ENCODE measurements around the gene ADH5.
"Not testable (repeated sequence)": the region's sequence is repeated elsewhere in the genome, so short reads cannot be mapped to it uniquely, and the experiment has no call there.

ADH5 gene

GRCh38 chr4:99088481-99089365 is at the start of gene ADH5:
Gene ADH5, minus strand, starts transcription at chr4:99088788. Its CDS starts 88 bp downstream, at chr4:99088700.
- peak; percentile 87 to 93 (median 90) for DNase-seq

DNA sequence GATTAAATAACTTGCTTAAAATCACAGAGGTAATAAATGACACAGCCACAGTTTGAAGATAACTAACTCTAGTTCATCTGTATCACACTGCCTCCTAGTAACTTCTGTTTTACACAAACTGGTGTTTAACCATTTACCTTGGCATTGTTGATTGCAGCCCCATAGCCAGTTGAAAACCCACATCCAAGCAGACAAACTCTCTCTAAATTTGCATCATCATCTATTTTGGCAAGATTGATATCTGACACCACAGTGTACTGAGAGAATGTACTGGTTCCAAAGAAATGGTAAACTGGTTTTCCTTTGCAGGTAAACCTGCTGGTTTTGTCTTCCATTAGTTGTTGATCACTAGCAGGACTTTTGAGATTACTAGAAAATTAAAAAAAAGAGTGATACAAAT is 47.7 kb upstream of the ADH5 start:
- DNase-seq: no peak

DNA sequence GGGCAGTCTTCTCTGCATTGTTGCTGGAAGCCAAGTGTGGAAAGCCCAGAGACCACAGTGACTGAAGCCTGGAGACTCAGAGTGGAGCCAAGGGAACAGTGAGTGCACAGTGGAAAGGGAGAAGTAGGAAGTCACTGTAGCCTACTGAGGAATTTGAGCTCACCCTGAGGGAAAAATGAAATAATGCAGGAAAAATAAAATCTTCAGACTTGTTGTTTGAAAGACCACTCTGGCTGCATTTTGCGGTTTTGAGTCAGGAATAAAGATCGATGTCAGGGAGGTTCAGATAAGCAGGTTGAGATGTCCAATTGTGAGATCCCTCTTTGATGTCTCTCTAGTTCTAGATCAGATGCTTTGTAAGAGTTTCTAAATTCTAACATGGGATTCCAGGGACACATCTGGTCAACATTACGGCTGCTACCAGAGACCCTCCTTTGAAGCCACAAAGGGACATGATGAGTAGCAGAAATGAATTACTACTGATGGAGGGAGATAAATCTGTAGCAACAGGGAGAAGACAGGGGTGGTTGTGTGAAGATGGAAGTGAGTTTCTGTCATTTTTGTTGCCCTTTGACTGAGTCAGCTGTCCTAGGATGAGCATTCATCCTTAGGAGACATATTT is 47.1 kb upstream of the ADH5 start:
- DNase-seq: no peak

- DNase-seq: no peak
Observed at GRCh38 chr4:99134586-99134985, 46.0 kb upstream of the ADH5 start.

DNA sequence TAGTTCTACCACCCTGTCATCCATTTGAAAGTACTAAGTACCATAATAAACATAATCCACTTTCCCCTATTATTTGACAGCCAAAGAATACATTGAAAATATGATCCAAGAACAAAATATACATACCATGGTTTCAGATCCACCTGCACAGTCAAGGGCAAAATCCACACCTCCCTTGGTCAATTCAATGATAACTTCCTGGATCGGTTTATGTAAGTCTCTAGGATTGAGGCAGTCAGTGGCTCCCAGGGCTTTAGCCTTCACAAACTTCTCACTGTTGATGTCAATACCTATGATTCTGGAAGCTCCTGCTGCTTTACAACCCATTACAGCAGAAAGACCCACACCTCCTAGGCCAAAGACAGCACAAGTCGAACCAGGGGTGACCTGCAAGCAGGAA is 42.8 kb upstream of the ADH5 start:
- DNase-seq: no peak

GRCh38 chr4:99126376-99126775 is 37.8 kb upstream of the ADH5 start:
- DNase-seq: no peak

- DNase-seq: no peak
Observed at GRCh38 chr4:99121008-99121407, 32.4 kb upstream of the ADH5 start.

DNA sequence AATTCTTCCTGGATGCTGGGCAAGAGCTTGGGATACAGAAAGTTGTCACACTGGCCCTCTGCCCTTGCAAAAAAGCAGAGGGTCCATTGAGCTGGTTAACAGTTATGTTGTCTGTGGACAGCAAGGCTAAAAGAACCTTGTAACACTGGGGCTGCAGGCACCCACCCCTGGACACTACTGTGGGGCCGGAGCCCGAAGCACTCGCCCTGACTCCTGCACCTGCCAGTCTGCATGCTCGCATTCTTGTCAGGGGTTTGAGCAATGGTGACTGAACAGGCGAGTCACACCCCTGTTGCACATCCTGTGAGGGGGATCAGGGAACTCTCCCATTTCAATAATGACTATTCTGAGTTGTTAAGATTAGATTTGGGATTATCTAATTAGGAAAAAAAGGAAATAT is 31.9 kb upstream of the ADH5 start:
- DNase-seq: no peak

- DNase-seq: no peak
Observed at GRCh38 chr4:99117876-99118693, 29.5 kb upstream of the ADH5 start.

GRCh38 chr4:99117122-99117841 is 28.7 kb upstream of the ADH5 start:
- not testable (repeated sequence) for DNase-seq

DNA sequence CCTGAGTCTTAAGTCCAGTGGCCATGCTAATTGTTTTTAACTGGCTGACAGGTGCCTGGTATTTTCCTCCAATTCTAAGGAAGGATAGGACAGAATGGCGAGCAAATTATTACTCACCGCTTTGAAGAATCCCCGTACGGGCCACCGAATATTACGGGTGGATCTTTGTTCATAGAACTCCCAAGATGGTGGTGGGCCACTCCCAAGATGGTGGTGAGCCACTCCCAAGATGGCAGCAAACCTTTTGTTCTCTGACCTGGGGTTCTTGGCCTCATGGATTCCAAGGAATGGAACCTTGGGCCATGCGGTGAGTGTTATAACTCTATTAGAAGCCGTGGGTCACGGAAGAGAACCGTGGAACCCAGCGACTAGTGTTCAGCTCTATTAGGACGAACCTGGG is 20.7 kb upstream of the ADH5 start:
- DNase-seq: not testable (repeated sequence)

DNA sequence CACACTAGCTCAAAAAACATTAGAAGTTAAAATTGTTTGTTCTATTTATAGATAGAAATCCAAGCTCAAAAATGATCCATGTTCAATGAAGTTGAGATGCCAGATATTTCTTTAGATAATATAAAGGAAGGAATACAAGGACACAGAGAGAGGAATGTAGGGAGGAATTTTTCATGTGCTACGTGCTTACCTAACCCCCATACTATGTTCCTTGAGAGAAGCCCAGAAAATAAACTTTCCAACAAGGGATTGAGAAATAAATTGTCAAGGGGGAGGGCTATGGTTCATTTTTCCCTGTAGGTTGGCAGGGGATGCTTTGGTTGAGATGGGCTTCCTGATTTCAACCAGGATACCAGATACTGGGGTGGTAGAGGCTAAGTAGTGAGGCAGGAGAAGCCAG is 15.6 kb upstream of the ADH5 start:
- no peak for DNase-seq

DNA sequence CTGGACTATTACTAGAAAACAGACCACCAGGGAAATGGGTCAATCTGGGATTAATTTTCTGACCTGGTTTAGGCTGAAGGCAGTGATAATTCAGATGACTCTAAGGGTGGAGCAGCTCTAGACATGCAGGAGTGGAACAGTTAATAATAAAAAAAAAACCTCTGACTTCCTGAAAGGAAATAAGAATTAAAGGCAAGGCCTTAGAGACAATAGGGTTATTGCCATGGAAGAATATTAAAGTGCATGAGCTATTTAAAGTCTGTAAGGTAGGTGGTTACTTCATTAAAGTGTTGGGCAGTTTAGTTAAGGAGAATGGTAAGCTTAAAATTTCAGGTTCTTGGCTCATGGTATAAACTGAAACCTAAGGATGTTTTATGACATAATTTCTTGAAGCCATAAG is 14.6 kb upstream of the ADH5 start:
- DNase-seq: no peak

DNA sequence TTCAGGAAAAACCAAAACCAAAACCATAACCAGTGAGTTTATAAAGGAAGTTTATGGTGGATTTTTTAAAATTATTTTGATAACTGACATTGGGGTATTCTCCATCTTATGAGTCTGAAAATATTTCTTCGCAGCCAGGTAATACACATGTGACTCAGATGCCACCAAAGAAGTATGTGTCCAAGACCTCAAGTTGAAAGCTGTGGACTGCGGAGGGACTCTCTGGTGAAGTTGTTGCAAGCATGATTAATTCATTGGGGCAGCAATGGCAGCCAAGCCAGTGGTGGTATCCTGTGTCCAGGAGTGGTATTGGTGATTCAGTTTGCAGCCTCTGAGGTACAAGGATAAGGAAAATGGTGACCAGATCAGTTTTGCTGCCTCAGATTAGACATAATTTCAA is 14.0 kb upstream of the ADH5 start:
- DNase-seq: no peak

GRCh38 chr4:99100876-99101275 is 12.3 kb upstream of the ADH5 start:
- DNase-seq: no peak

DNA sequence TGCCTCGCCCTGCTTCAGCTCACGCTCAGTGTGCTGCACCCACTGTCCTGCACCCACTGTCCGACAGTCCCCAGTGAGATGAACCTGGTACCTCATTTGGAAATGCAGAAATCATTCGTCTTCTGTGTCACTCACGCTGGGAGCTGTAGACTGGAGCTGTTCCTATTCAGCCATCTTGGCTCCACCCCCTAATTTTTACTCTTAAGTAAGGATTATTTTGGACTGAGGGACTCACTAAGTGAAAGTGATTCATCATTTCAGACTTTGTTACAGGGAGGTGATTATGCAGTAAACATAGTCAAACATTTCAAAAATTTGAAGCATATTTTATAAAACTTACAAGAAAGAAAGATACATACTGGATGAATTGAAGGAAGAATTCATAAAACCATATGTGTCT is 11.2 kb upstream of the ADH5 start:
- not testable (repeated sequence) for DNase-seq

- no peak for DNase-seq
Observed at GRCh38 chr4:99099311-99099710, 10.7 kb upstream of the ADH5 start.

GRCh38 chr4:99091841-99092240 is 3.3 kb upstream of the ADH5 start:
- DNase-seq: not testable (repeated sequence)

GRCh38 chr4:99091216-99091575 is 2.6 kb upstream of the ADH5 start:
- DNase-seq: no peak

DNA sequence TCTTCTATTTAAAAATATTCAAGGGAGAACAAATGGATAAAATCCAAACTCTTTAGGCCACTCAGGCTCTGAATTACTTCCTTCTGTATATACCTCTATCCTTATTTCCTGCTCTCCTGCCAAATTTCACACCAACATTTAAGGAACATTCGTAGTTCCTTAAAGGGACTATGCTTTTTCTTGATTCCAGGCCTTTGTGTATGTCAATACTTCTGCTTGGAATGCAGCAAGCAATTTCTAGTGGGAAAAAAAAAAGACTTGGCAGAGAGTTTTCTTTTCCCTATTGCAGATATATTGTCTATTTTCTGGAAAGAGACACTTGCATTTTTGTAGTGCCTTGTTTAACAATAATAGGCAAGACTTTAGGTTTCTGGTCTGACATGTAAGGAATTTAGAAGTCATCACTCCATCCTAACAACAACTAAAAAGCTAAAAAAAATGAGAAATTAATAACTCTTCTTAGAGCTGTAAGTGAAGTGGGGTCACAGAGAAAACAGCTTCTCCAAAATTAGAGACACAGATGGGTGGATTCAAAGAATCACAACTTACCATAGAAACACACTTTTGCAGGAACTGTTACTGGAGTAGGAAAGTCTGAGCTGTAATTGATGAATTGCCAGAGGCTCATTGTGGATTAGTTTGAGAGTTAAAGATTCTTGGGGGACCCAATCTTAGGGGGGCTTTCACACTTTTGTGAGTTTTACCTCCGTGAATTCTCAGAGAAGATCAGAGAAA is 2.1 kb upstream of the ADH5 start:
- DNase-seq: no peak

DNA sequence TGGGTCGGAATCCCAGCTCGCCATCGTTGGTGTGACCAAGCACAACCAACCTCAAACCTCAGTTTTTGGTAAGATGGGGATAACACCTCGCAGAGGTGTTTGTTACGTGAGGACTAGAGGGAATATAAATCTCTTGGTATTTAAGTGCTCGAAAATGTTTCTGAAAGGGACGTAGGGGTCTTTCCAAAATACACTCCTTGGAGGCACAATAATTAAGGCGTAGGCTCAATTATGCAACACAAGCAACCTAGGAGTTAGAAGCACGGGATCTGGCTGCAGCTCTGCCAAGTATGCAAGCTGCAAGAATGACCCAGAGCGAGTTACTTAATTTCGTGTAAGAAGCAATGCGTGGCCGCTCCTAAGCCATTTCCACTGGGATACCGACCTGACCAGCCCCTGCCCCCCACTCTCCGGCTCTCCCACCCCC is 552 bp downstream of the ADH5 start:
- DNase-seq: peak in 1 of 4 experiments; percentile 8

GRCh38 chr4:99084595-99084994 is 4.0 kb downstream of the ADH5 start:
- DNase-seq: no peak

Data from activated naive CD4-positive, alpha-beta T cell (primary cell).